GOT3 (cell line): ENCODE measurements around the gene TP53I11.

ENCODE experiments used
- DNase-seq: peaks from one replicate; lab custom pipeline; 2025; ENCODE audit warnings: mixed read lengths; lab: John Stamatoyannopoulos, UW

Gene TP53I11

DNA sequence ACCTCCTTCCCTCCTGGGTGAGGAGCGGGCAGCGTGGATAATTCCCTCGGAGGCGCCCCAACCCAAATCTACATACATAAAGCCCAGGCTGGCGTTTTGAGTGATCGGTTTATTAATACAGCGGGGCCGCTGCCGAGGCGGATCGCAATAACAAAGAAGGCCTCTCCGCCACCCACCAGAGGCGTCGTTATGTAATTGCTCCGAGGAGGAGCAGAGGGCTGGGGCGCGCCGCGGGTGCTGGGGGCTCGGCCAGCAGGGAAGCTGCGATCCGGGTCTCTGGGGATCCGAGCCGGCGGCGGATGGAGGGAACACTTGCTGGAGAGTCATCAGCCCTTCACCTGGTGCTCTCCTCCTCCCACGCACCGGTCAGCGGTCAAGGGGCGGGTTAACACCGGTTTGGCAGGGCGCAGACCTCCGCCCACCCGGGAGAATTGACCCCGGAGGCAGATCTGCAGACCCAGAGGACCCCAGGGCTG lies 6.4 kb upstream of the TP53I11 start:
- DNase-seq, result no peak

DNA sequence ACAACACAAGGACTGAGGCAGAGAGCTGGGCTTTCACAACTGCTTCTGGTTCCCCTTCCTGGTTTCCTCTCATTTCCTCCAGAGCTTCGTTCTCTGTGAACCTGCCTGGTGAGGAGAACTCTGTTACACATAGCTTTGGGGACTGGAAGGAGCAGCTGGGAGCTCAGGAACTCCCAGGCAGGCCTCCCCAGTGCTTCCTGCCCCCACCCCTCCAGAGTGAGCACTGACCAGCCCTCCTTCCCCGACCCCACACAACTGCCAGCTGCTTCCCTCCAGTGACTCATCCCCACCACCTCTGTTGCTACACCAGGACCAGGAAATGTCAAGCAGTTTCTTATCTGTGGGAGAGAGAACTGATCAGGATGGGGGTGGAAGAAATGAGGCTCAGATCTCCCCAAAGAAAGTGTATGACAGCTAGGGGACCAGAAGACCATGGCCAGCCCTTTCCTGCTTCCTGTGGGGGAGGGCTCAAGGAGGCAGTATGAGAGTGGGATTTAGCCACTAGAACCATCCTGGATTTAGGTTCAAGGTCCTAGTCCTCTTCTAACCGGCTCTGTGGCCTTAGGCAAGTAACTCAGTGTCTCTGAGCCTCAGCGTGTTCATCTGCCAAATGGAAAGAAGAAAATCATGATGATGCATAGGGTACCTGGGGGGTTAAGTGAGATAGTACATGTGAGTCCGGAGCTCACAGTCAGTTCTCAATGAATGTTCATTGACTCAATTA lies 4.5 kb upstream of the TP53I11 start:
- no peak for DNase-seq

- DNase-seq, result no peak
Observed at GRCh38 chr11:44954051-44954906, 3.6 kb upstream of the TP53I11 start.

- DNase-seq, result no peak
Observed at GRCh38 chr11:44952500-44953260, 2.0 kb upstream of the TP53I11 start.

- DNase-seq, result no peak
Observed at GRCh38 chr11:44952082-44952481, 1.4 kb upstream of the TP53I11 start.

GRCh38 chr11:44950031-44950624 lies 555 bp downstream of the TP53I11 start:
- DNase-seq, result no peak

GRCh38 chr11:44949160-44950030 lies 1.3 kb downstream of the TP53I11 start:
- DNase-seq, result no peak

GRCh38 chr11:44948155-44948554 lies 2.5 kb downstream of the TP53I11 start:
- DNase-seq, result no peak

- no peak for DNase-seq
Observed at GRCh38 chr11:44947114-44947513, 3.6 kb downstream of the TP53I11 start.

DNA sequence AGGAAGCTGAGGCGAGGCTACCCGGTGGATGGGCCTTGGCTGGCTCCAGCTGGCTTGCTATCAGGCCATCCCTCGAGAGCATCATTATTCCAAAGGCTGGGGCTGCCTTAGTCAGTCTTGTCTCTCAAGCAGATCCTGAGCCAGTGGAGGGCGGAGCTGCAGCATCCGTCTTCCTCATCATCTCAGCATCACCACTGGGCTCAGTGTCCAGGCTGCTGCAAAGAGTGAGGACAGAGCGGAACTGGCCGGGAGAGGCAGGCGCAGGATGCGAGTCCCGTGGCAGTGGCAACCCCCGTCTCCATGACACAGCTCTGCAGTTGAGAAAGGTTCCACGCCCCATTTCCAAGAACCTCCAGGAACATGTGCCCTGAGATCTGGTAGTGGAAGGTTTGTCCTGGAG lies 4.4 kb downstream of the TP53I11 start:
- DNase-seq, result no peak

GRCh38 chr11:44945666-44946065 lies 5.0 kb downstream of the TP53I11 start:
- no peak for DNase-seq

DNA sequence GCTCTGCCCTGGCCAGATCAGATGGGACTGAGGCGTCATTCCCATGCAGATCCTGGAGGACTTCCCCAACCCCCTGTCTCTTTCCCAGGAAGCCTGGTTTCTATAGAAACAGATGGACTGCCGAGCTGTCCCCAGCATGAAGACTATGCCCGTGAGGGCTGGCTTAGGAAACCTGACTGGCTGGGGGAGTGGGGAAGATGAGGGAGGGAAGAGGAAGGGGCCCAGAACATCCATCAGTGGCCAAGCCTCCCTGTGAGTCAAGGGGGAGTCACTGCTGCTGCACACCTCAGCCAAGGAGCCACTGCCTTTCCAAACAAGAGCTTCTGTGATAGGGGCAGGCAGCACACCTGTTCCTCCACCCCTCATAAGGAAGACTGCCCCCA lies 5.8 kb downstream of the TP53I11 start:
- DNase-seq, result no peak

GRCh38 chr11:44944181-44944852 lies 6.4 kb downstream of the TP53I11 start:
- no peak for DNase-seq

DNA sequence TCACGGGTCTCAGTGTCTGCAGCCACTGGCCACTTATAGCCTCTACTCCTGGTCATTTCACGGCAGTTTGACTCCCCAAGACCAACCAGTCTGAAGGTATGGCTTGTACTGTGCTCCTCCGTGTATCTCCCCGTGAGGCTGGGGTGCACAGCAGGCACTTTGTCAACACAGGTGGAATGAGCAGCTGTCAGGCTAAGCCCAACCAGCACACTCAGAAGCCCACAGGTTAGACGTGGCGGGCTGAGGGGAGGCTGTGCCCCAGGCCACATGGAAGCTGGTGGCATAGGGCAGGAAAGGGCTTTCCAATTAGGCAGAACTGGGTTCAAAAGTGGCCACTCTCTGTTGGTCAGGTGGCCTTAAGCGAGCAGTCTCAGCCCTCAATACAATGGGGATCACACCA lies 7.0 kb downstream of the TP53I11 start:
- no peak for DNase-seq

GRCh38 chr11:44943118-44943517 lies 7.6 kb downstream of the TP53I11 start:
- DNase-seq, result no peak

- no peak for DNase-seq
Observed at GRCh38 chr11:44942029-44942955, 8.4 kb downstream of the TP53I11 start.

DNA sequence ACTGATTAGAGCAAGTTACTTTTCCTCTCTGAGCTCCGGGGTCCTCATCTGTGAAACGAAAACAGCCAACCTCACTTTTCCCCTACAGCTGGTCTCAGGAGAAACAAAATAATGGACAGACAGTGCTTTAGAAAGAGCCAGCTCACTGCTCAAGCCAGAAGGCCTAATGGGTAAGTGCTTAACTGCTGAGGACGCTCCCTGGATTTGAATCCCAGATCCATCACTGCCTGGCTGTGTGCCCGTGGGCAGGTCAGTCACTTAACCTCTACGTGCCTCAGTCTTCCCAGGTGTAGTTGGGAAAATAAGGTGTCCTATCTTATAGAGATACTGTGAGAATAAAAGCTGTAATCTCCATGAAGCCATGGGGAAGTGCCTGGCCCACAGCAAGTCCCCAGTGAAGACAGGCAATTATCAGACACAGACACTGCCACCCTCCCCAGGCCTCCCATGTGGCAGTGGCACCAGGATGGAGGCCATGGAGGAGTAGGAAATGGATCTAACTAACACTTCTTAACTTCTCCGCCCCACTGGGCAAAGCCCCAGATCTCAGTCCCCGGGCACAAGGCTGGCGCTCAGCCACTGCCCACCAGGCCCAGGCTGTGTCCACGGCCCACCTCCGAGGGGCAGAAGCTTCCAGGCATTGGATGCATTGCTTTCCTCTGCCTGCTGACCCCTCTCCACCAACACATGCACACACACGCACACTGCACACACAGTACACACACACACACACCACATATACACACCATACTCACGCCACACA lies 9.2 kb downstream of the TP53I11 start:
- DNase-seq, result no peak

- DNase-seq, result no peak
Observed at GRCh38 chr11:44940835-44941234, 9.8 kb downstream of the TP53I11 start.

- no peak for DNase-seq
Observed at GRCh38 chr11:44940404-44940803, 10.3 kb downstream of the TP53I11 start.
